Measurements from ENCODE around the gene MICAL3.

Gene MICAL3

GRCh38 chr22:17971711-17972110, 52.6 kb downstream of the MICAL3 start:
- no peak for DNase-seq

GRCh38 chr22:17970201-17970708, 54.1 kb downstream of the MICAL3 start:
- DNase-seq: peak; percentile 34 to 36

GRCh38 chr22:17969701-17970113, 54.7 kb downstream of the MICAL3 start:
- no peak for DNase-seq

GRCh38 chr22:17968126-17968525, 56.2 kb downstream of the MICAL3 start:
- no peak for DNase-seq

GRCh38 chr22:17966403-17966717, 58.0 kb downstream of the MICAL3 start:
- DNase-seq: no peak

- no peak for DNase-seq
These were observed 58.6 kb downstream of the MICAL3 start for GRCh38 chr22:17965538-17966402.

- DNase-seq: no peak
These were observed 59.7 kb downstream of the MICAL3 start for GRCh38 chr22:17964643-17965042.

GRCh38 chr22:17964156-17964555, 60.2 kb downstream of the MICAL3 start:
- no peak for DNase-seq

- no peak for DNase-seq
These were observed 61.3 kb downstream of the MICAL3 start for GRCh38 chr22:17963015-17963414.

GRCh38 chr22:17962168-17962567, 62.2 kb downstream of the MICAL3 start:
- DNase-seq: no peak

- no peak for DNase-seq
These were observed 63.0 kb downstream of the MICAL3 start for GRCh38 chr22:17961446-17961729.

- no peak for DNase-seq
These were observed 63.5 kb downstream of the MICAL3 start for GRCh38 chr22:17960695-17961445.

- no peak for DNase-seq
These were observed 64.3 kb downstream of the MICAL3 start for GRCh38 chr22:17960011-17960410.

GRCh38 chr22:17958166-17958565, 66.2 kb downstream of the MICAL3 start:
- DNase-seq: no peak

GRCh38 chr22:17957693-17958092, 66.7 kb downstream of the MICAL3 start:
- no peak for DNase-seq

GRCh38 chr22:17957204-17957603, 67.2 kb downstream of the MICAL3 start:
- no peak for DNase-seq

- DNase-seq: peak; percentile 4 to 17
These were observed 67.7 kb downstream of the MICAL3 start for GRCh38 chr22:17956630-17957029.

- DNase-seq: no peak
These were observed 68.6 kb downstream of the MICAL3 start for GRCh38 chr22:17955590-17956379.

GRCh38 chr22:17954860-17955587, 69.3 kb downstream of the MICAL3 start:
- DNase-seq: no peak

GRCh38 chr22:17954200-17954859, 70.0 kb downstream of the MICAL3 start:
- DNase-seq: no peak

GRCh38 chr22:17953147-17953546, 71.2 kb downstream of the MICAL3 start:
- no peak for DNase-seq

- DNase-seq: no peak
These were observed 72.0 kb downstream of the MICAL3 start for GRCh38 chr22:17952273-17952801.
